ENCODE data around the gene CASP1. TPM values are rescaled to one million over a fixed set of nuclear protein-coding genes. Genes with fewer than 3 reads are reported as not detected.
"Not testable (repeated sequence)": the region's sequence is repeated elsewhere in the genome, so short reads cannot be mapped to it uniquely, and the experiment has no call there.

The CASP1 gene
- total RNA-seq, 4 donors from 2014 or later, result 5.8 to 33.8 (median 16.9) TPM

DNA sequence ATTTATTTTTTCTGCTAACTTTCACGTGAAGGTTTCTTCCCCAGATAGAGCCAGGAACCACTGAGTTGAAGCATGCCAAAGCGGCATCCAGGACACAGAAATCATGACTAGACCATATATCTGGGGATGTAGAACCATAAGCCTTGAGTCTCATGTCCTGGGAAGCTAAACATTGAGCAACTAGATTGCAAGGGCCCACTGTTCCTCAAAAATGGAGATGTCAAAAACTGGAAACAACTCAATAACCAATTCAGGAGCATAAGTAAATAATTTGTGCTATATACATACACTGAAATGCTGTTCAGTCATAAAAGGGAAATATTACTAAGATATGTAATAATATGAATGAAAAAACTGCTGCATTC, 39.2 kb upstream of the CASP1 start:
- H3K27me3 ChIP-seq, result no peaks in the 10 kb centered on the region
- H3K9me3 ChIP-seq, result no peaks in the 10 kb centered on the region
- no peaks in the 10 kb centered on the region for H3K4me1 ChIP-seq
- no peak overlapping the region for H3K4me3 ChIP-seq
- TF ChIP-seq POLR2A (IDR thresholded peaks at IDR 0.05), result no peak
- TF ChIP-seq, protein P1, sequence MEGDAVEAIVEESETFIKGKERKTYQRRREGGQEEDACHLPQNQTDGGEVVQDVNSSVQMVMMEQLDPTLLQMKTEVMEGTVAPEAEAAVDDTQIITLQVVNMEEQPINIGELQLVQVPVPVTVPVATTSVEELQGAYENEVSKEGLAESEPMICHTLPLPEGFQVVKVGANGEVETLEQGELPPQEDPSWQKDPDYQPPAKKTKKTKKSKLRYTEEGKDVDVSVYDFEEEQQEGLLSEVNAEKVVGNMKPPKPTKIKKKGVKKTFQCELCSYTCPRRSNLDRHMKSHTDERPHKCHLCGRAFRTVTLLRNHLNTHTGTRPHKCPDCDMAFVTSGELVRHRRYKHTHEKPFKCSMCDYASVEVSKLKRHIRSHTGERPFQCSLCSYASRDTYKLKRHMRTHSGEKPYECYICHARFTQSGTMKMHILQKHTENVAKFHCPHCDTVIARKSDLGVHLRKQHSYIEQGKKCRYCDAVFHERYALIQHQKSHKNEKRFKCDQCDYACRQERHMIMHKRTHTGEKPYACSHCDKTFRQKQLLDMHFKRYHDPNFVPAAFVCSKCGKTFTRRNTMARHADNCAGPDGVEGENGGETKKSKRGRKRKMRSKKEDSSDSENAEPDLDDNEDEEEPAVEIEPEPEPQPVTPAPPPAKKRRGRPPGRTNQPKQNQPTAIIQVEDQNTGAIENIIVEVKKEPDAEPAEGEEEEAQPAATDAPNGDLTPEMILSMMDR (IDR thresholded peaks at IDR 0.05), result no peak
- no peak for DNase-seq
- intact Hi-C loops (cut with DNase I; ENCODE audit: low total_unique reads), result no loop called here
- no peaks in the 10 kb centered on the region for H3K36me3 ChIP-seq
- H3K27ac ChIP-seq, result no peak overlapping the region

DNA sequence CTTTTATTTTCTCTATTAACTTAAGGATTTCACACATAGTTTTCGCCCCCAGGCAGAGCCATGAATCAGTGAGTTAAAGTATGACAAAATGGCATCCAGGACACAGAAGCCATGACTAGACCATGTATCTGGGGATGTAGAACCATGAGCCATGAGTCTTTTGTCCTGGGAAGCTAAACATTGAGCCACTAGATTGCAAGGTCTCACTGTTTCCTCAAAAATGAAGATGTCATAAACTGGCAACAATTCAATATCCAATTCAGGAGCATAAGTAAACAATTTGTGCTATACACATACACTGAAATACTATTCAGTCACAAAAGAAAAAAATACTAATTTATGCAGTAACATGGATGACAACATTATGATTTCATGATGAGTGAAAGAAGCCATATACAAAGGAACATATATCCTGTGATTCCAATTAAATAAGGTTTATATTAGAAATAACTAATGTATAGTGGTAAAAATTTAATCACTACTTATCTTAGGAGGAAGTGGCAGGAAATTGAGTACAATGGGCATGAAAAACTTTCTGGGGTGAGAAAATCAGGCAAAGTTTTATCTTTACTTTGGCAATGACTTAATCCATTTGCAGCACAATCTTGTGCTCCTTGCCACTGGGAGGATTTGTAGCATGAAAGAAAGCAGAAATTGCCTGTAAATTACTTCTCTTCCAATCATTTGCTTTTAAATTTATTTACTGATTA, 38.7 kb upstream of the CASP1 start:
- Histone ChIP-seq H3K27me3 (no peaks in the 10 kb centered on the region), H3K36me3 (no peaks in the 10 kb centered on the region), H3K4me3 (no peak overlapping the region), H3K4me1 (no peaks in the 10 kb centered on the region), H3K9me3 (no peaks in the 10 kb centered on the region), H3K27ac (no peak overlapping the region)
- DNase-seq, result no peak
- TF ChIP-seq, protein P1 (IDR thresholded peaks at IDR 0.05), result no peak
- TF ChIP-seq POLR2A (IDR thresholded peaks at IDR 0.05), result no peak
- intact Hi-C loops (cut with DNase I; ENCODE audit: low total_unique reads), result no loop called here

DNA sequence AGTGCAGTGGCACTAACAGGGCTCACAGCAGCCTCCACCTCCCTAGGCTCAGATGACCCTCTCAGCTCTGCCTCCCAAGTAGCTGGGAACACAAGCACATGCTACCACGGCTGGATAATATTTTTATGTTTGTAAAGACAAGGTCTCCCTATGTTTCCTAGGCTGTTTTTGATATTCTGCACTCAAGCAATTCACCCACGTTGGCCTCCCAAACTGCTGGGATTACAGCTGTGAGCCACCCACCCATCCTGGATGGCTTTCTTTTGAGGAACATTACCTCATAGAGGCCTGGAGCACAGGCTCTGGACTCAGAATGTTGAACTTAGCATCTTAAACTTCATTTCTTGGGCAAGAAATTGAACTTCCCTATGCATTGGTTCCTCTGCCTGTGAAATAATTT, 37.1 kb upstream of the CASP1 start:
- DNase-seq; H3K27ac ChIP-seq; intact Hi-C loops (cut with DNase I; ENCODE audit: low total_unique reads); H3K4me1 ChIP-seq; H3K27me3 ChIP-seq; H3K9me3 ChIP-seq; H3K4me3 ChIP-seq; H3K36me3 ChIP-seq: not testable (repeated sequence)

DNA sequence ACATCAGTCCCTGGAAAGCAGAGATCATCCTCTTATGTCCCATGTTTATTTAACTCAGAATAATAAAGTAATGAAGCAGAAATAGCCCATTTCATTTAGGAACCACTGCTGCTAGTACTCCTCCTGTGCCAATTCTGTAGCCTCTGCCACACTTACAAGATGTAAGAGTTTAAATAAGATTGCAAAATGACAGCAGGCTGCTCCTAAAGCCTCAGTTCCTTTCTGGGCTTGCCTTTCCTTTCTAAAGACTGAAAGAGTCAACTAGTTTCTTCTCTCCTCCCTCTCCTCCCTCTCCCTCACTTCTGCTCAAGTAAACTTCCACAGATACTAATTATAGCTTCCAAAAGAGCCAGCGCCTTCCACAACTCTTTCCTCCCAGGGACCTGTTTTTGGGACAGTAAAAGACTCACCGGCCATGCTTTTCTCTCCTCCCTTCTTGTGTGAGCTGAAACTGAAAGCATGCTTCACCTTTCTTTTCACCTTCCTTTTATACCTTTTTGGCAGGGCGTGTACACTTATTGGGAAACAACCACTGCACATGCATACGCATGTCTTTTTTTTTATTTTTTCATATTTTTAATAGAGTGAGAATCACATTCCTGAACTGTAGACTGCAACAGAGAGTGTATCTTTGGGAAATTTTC, 36.3 kb upstream of the CASP1 start:
- no peak overlapping the region for H3K27ac ChIP-seq
- no peaks in the 10 kb centered on the region for H3K4me1 ChIP-seq
- no peaks in the 10 kb centered on the region for H3K27me3 ChIP-seq
- H3K36me3 ChIP-seq, result no peaks in the 10 kb centered on the region
- no peak for DNase-seq
- H3K4me3 ChIP-seq, result no peak overlapping the region
- intact Hi-C loops (cut with DNase I; ENCODE audit: low total_unique reads), result no loop called here
- H3K9me3 ChIP-seq, result no peaks in the 10 kb centered on the region
- no peak for TF ChIP-seq POLR2A (IDR thresholded peaks at IDR 0.05)
- TF ChIP-seq, protein P1 (IDR thresholded peaks at IDR 0.05), result no peak

DNA sequence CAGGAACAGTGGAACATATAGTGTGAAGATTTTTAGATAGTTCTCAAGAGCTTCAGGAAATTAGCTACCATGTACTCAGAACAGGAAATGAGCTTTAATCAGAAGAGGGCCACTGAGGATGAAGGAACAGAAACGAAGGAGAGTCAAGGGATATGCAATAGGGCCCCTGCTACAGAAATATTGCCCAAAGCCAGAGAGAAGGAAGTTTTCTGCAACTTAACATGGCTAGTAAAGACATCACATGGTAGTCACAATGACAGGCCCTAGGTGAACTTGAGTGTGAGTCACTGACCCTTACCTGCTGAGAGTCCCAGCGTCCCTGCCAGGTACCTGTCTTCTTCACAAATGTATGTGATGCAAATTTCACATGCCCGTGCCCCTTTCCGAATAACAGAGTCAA, 35.4 kb upstream of the CASP1 start:
- no peak overlapping the region for H3K4me3 ChIP-seq
- no peak overlapping the region for H3K27ac ChIP-seq
- no peaks in the 10 kb centered on the region for H3K4me1 ChIP-seq
- no peak for DNase-seq
- H3K9me3 ChIP-seq, result no peaks in the 10 kb centered on the region
- H3K36me3 ChIP-seq, result no peaks in the 10 kb centered on the region
- H3K27me3 ChIP-seq, result no peaks in the 10 kb centered on the region
- intact Hi-C loops (cut with DNase I; ENCODE audit: low total_unique reads), result no loop called here
- TF ChIP-seq, protein P1 (IDR thresholded peaks at IDR 0.05), result no peak
- TF ChIP-seq POLR2A (IDR thresholded peaks at IDR 0.05), result no peak

DNA sequence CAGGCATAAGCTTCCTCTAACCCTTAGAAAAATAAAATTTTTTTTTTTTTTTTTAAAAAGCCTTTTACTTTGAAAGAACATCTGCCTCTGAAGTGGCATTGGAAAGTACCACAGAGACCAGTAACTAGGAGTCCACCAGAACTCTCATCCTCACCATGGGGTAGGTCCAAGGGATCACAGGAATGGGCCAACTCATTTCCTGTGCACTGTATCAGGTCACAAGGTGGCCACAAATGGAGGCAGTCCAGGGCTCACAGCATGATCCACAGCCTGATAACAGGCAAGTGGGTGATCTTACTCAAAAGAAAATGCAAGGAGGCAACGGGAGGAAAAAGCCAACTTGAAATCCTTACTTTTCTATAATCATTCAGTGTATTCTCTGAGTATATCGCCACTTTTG, 34.8 kb upstream of the CASP1 start:
- intact Hi-C loops (cut with DNase I; ENCODE audit: low total_unique reads); H3K4me1 ChIP-seq; H3K4me3 ChIP-seq; H3K9me3 ChIP-seq; DNase-seq; H3K27ac ChIP-seq; H3K27me3 ChIP-seq; H3K36me3 ChIP-seq: not testable (repeated sequence)

DNA sequence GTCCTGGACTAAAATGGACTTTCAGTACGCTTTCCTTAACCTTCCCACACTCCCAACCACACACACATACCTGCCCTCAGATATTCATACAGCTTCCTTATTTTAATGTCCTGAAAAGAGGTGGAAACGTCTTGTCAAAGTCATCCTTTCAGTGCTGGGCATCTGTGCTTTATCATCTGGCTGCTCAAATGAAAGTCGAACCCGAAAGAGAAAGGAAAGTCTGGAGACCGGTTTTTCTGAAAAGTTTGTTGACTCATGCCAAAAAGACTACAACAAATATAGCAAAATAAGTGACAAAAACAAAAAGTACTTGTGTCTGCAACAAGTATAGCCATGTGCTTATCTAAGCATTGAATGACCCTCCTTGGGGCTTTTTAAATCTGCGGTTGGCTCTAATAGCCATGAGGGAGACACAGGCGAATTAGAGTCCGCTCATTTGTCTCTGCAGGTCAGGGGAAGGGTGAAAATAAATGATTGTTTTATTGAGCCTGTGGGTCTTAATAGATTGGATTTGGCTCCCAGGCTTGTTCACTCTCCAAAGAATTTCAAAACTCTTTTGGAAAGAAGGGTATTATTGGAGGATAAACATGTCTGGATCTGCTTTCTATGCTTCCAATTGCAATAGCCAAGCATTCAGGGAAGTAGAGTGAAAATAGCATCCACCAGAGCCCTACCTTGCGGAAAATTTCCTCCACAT, 28.4 kb upstream of the CASP1 start:
- intact Hi-C loops (cut with DNase I; ENCODE audit: low total_unique reads); H3K4me3 ChIP-seq; H3K4me1 ChIP-seq; H3K36me3 ChIP-seq; H3K27me3 ChIP-seq; DNase-seq; H3K27ac ChIP-seq; H3K9me3 ChIP-seq: not testable (repeated sequence)
